Metanephros (tissue), 1 donor: Measurements from ENCODE around the gene SPINK5. TPM values are rescaled to one million over a fixed set of nuclear protein-coding genes. Genes with fewer than 3 reads are reported as not detected.

Source experiments
- total RNA-seq: library from RNA; depleted of rRNA; stranded (reverse); fragments of >200 nt; gene quantifications from one replicate; pipeline ENCODE4 v1.2.3, GENCODE V29; 2014

The SPINK5 gene
- 1.3 TPM for total RNA-seq

GRCh38 chr5:148063861-148064260 is at the start of gene SPINK5:
TSS of gene SPINK5 (plus strand) at chr5:148063980. CDS start at chr5:148064045, 65 bp downstream.

GRCh38 chr5:148168246-148168645 is 104.5 kb downstream of the SPINK5 start, which contains the start of gene SPINK14:
TSS of gene SPINK14 (plus strand) at chr5:148168546. CDS start at chr5:148169733, 1,187 bp downstream.

Other genes with a start within 250 kb of the SPINK5 start
- 43.6 TPM for gene SPINK1, start 232.3 kb upstream of the SPINK5 start, total RNA-seq
- 0.93 TPM for gene SCGB3A2, start 185.3 kb upstream of the SPINK5 start, total RNA-seq
- not detected for gene C5orf46, start 157.4 kb upstream of the SPINK5 start, total RNA-seq
- gene SPINK14, start 104.6 kb downstream of the SPINK5 start, total RNA-seq, result not detected
- not detected for gene SPINK6, start 139.1 kb downstream of the SPINK5 start, total RNA-seq
- not detected for gene MARCOL, start 174.5 kb downstream of the SPINK5 start, total RNA-seq
- gene SPINK13, start 204.8 kb downstream of the SPINK5 start, total RNA-seq, result not detected
- gene SPINK7, start 248.4 kb downstream of the SPINK5 start, total RNA-seq, result not detected